ENCODE data around the gene ARID5B. TPM values are rescaled to one million over a fixed set of nuclear protein-coding genes. Genes with fewer than 3 reads are reported as not detected.

The ARID5B gene
- polyA plus RNA-seq, 3 donors, result 1.00 to 2.5 (median 1.5) TPM

GRCh38 chr10:61929555-61929954 lies 28.1 kb downstream of the ARID5B start:
- Histone ChIP-seq H4K20me1 (ENCODE audit: insufficient read depth, low read length) (no peaks in the 10 kb centered on the region), H3K4me3 (replicated peaks in 1 of 3; ENCODE audit: low read depth in 2 of 3, low read length in 3 of 3) (no peak overlapping the region), H3K4me1 (ENCODE audit: control insufficient read depth in 1 of 2, insufficient read depth in 2 of 2, low read length in 2 of 2) (no peaks in the 10 kb centered on the region), H2AFZ (ENCODE audit: insufficient read depth, low read depth, low read length, poor library complexity, severe bottlenecking) (no peak overlapping the region), H3K79me2 (ENCODE audit: insufficient read depth, low read length) (no peaks in the 10 kb centered on the region), H3K36me3 (replicated peaks in 1 of 2; ENCODE audit: control insufficient read depth in 1 of 2, insufficient read depth in 2 of 2, low read length in 2 of 2) (no peaks in the 10 kb centered on the region), H3K9ac (ENCODE audit: insufficient read depth, low read length, poor library complexity, severe bottlenecking) (no peak overlapping the region), H3K27ac (ENCODE audit: low read depth in 1 of 2, low read length in 2 of 2) (no peak overlapping the region), H3K27me3 (ENCODE audit: control insufficient read depth in 2 of 2, insufficient read depth in 2 of 2, low read length in 2 of 2) (no peaks in the 10 kb centered on the region), H3K4me2 (replicated peaks; ENCODE audit: extremely low read depth, low read length, poor library complexity, severe bottlenecking) (no peak overlapping the region), H3K9me3 (replicated peaks in 1 of 2; ENCODE audit: control insufficient read depth in 1 of 2, insufficient read depth in 1 of 2, low read length in 2 of 2) (no peaks in the 10 kb centered on the region)
- H3K27ac Mint-ChIP-seq, result no peak overlapping the region
- no peak for TF ChIP-seq CTCF (IDR thresholded peaks at IDR 0.05)
- H3K9me3 Mint-ChIP-seq, result peaks cover 0 to 6% (median 0%) of the 10 kb centered on the region in 7 donors
- WGBS (ENCODE audit: insufficient coverage), result no CpG with 5 or more reads among the region's 4 CpGs
- intact Hi-C loops (cut with micrococcal nuclease), result no loop called here
- DNase-seq, result no peak
- H3K27me3 Mint-ChIP-seq (ENCODE audit: low read depth in 3 of 3), result no peaks in the 10 kb centered on the region
- peaks cover 15 to 28% of the 10 kb centered on the region in 2 donors for H3K36me3 Mint-ChIP-seq
- H3K4me3 Mint-ChIP-seq, result no peak overlapping the region
- peaks cover 3% of the 10 kb centered on the region for H3K4me1 Mint-ChIP-seq

GRCh38 chr10:61931620-61932332 lies 30.3 kb downstream of the ARID5B start:
- Histone ChIP-seq H3K9me3 (replicated peaks in 1 of 2; ENCODE audit: control insufficient read depth in 1 of 2, insufficient read depth in 1 of 2, low read length in 2 of 2) (no peaks in the 10 kb centered on the region), H4K20me1 (ENCODE audit: insufficient read depth, low read length) (no peaks in the 10 kb centered on the region), H3K27ac (ENCODE audit: low read depth in 1 of 2, low read length in 2 of 2) (no peak overlapping the region), H3K9ac (ENCODE audit: insufficient read depth, low read length, poor library complexity, severe bottlenecking) (no peak overlapping the region), H3K79me2 (ENCODE audit: insufficient read depth, low read length) (no peaks in the 10 kb centered on the region), H2AFZ (ENCODE audit: insufficient read depth, low read depth, low read length, poor library complexity, severe bottlenecking) (no peak overlapping the region), H3K27me3 (ENCODE audit: control insufficient read depth in 2 of 2, insufficient read depth in 2 of 2, low read length in 2 of 2) (no peaks in the 10 kb centered on the region), H3K4me3 (replicated peaks in 1 of 3; ENCODE audit: low read depth in 2 of 3, low read length in 3 of 3) (no peak overlapping the region), H3K36me3 (replicated peaks in 1 of 2; ENCODE audit: control insufficient read depth in 1 of 2, insufficient read depth in 2 of 2, low read length in 2 of 2) (no peaks in the 10 kb centered on the region), H3K4me2 (replicated peaks; ENCODE audit: extremely low read depth, low read length, poor library complexity, severe bottlenecking) (no peak overlapping the region), H3K4me1 (ENCODE audit: control insufficient read depth in 1 of 2, insufficient read depth in 2 of 2, low read length in 2 of 2) (no peaks in the 10 kb centered on the region)
- Mint-ChIP-seq H3K4me3 (no peak overlapping the region), H3K36me3 (peaks cover 11 to 13% of the 10 kb centered on the region in 2 donors), H3K27me3 (ENCODE audit: low read depth in 3 of 3) (no peaks in the 10 kb centered on the region), H3K4me1 (peaks cover 3% of the 10 kb centered on the region), H3K27ac (no peak overlapping the region), H3K9me3 (peaks cover 0 to 4% (median 0%) of the 10 kb centered on the region in 7 donors)
- DNase-seq, result no peak
- WGBS (ENCODE audit: insufficient coverage), result no CpG with 5 or more reads among the region's 6 CpGs
- intact Hi-C loops (cut with micrococcal nuclease), result no loop called here
- TF ChIP-seq CTCF (IDR thresholded peaks at IDR 0.05), result no peak
